Measurements from ENCODE around the gene USH2A.

USH2A gene

DNA sequence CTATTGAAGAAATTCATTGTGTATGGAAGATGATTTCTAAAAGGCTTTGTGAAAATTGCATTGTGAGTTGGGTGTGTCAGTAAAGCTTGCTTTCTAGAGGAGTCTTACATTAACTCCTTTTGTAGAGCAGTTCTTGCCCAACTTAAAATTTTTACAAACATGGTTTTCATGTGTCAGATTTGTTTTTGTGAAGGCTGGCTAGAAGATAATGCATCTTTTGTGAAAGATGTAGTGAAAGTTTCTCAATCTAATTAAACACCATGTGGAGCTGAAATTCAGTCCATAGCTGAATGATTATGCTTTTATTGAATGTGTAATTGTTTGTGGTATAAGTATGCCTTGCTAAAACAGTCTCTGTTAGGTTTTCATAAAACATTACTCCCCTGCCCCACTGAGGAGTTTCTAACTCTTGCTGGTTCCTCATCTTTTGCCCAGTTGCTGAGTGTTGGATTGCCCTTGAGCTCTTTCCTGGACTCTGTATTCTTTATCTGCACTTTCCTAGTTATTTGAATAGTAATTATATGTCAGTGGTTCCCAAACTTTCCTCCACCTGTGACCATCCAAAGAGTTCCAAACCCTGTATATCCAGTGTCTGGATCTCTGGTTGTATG is 818.1 kb downstream of the USH2A start:
- H4K20me1 ChIP-seq (ENCODE audit: low read depth, low read length) = no peaks in the 10 kb centered on the region
- H3K27ac ChIP-seq (ENCODE audit: low read depth, low read length) = no peak overlapping the region
- TF ChIP-seq, protein P1, sequence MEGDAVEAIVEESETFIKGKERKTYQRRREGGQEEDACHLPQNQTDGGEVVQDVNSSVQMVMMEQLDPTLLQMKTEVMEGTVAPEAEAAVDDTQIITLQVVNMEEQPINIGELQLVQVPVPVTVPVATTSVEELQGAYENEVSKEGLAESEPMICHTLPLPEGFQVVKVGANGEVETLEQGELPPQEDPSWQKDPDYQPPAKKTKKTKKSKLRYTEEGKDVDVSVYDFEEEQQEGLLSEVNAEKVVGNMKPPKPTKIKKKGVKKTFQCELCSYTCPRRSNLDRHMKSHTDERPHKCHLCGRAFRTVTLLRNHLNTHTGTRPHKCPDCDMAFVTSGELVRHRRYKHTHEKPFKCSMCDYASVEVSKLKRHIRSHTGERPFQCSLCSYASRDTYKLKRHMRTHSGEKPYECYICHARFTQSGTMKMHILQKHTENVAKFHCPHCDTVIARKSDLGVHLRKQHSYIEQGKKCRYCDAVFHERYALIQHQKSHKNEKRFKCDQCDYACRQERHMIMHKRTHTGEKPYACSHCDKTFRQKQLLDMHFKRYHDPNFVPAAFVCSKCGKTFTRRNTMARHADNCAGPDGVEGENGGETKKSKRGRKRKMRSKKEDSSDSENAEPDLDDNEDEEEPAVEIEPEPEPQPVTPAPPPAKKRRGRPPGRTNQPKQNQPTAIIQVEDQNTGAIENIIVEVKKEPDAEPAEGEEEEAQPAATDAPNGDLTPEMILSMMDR (IDR thresholded peaks at IDR 0.05; ENCODE audit: insufficient read depth, low read length, poor library complexity, severe bottlenecking) = no peak
- no peak for TF ChIP-seq EZH2phosphoT487 (conservative IDR thresholded peaks at IDR 0.05; ENCODE audit: low read length)
- H3F3A ChIP-seq (ENCODE audit: insufficient read depth) = no peaks in the 10 kb centered on the region
- no peaks in the 10 kb centered on the region for H3K9me2 ChIP-seq (replicated peaks; ENCODE audit: insufficient read depth, low read length)
- H3K9me3 ChIP-seq (ENCODE audit: insufficient read depth, low read length) = no peaks in the 10 kb centered on the region
- H3K4me2 ChIP-seq (ENCODE audit: low read depth, low read length, poor library complexity, severe bottlenecking) = no peak overlapping the region
- H3K79me2 ChIP-seq (ENCODE audit: insufficient read depth, low read length) = no peaks in the 10 kb centered on the region
- H3K27me3 ChIP-seq (ENCODE audit: low read length) = no peaks in the 10 kb centered on the region
- H3K9ac ChIP-seq (ENCODE audit: low read length) = no peak overlapping the region
- H3K4me3 ChIP-seq (ENCODE audit: insufficient read depth, low read length, poor library complexity, severe bottlenecking) = no peak overlapping the region
- no peaks in the 10 kb centered on the region for H3K36me3 ChIP-seq (ENCODE audit: low read length)
- H2AFZ ChIP-seq (ENCODE audit: low read depth, low read length, severe bottlenecking) = no peak overlapping the region

DNA sequence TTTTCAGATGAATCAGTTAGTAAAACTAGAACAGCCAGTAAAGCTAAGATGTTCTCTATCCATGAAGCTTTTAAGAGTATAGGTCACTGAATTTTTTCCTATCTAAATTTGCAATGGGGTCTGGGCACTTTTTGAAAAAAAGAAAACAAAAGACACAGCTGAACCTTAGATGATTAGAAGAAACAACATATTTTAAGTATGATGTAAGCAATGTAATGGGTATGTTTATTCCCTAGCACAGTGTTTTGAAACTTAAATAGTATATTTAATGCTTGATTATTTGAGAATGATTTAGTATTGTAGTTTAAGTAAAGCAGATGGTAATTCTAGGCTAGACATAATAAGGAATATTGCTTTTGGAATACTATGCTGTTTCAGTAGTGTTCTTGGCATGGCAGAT is 819.9 kb downstream of the USH2A start:
- Histone ChIP-seq H3K9me3 (ENCODE audit: insufficient read depth, low read length) (no peaks in the 10 kb centered on the region), H3K36me3 (ENCODE audit: low read length) (no peaks in the 10 kb centered on the region), H3K9ac (ENCODE audit: low read length) (no peak overlapping the region), H4K20me1 (ENCODE audit: low read depth, low read length) (no peaks in the 10 kb centered on the region), H3F3A (ENCODE audit: insufficient read depth) (no peaks in the 10 kb centered on the region), H3K4me2 (ENCODE audit: low read depth, low read length, poor library complexity, severe bottlenecking) (no peak overlapping the region), H2AFZ (ENCODE audit: low read depth, low read length, severe bottlenecking) (no peak overlapping the region), H3K79me2 (ENCODE audit: insufficient read depth, low read length) (no peaks in the 10 kb centered on the region), H3K9me2 (replicated peaks; ENCODE audit: insufficient read depth, low read length) (no peaks in the 10 kb centered on the region), H3K4me3 (ENCODE audit: insufficient read depth, low read length, poor library complexity, severe bottlenecking) (no peak overlapping the region), H3K27ac (ENCODE audit: low read depth, low read length) (no peak overlapping the region), H3K27me3 (ENCODE audit: low read length) (no peaks in the 10 kb centered on the region)
- TF ChIP-seq, protein P1 (IDR thresholded peaks at IDR 0.05; ENCODE audit: insufficient read depth, low read length, poor library complexity, severe bottlenecking) = no peak
- no peak for TF ChIP-seq EZH2phosphoT487 (conservative IDR thresholded peaks at IDR 0.05; ENCODE audit: low read length)

DNA sequence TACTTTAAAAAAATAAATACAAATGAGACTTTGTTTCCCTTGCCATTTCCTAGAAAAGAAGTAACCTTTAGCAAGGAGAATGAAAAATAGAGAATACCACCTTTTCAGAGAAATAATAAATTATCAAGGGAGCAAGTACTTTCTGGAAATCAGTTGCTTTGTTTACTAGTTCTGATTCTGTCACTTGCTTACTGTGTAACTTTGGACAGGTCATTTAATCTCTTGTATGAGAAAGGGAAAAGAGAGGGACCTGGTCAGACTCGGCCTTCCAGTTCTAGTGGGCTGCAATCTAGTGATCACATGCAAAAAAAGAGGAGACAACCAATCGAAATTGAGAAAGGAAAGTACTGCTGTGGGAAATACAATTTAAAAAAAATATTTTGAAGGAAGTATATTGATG is 822.0 kb downstream of the USH2A start:
- Histone ChIP-seq H3K36me3 (ENCODE audit: low read length) (no peaks in the 10 kb centered on the region), H3K9ac (ENCODE audit: low read length) (no peak overlapping the region), H3K27me3 (ENCODE audit: low read length) (no peaks in the 10 kb centered on the region), H4K20me1 (ENCODE audit: low read depth, low read length) (no peaks in the 10 kb centered on the region), H3K27ac (ENCODE audit: low read depth, low read length) (no peak overlapping the region), H3K9me3 (ENCODE audit: insufficient read depth, low read length) (no peaks in the 10 kb centered on the region), H3K4me2 (ENCODE audit: low read depth, low read length, poor library complexity, severe bottlenecking) (no peak overlapping the region), H3K4me3 (ENCODE audit: insufficient read depth, low read length, poor library complexity, severe bottlenecking) (no peak overlapping the region), H3F3A (ENCODE audit: insufficient read depth) (no peaks in the 10 kb centered on the region), H3K79me2 (ENCODE audit: insufficient read depth, low read length) (no peaks in the 10 kb centered on the region), H3K9me2 (replicated peaks; ENCODE audit: insufficient read depth, low read length) (no peaks in the 10 kb centered on the region), H2AFZ (ENCODE audit: low read depth, low read length, severe bottlenecking) (no peak overlapping the region)
- no peak for TF ChIP-seq EZH2phosphoT487 (conservative IDR thresholded peaks at IDR 0.05; ENCODE audit: low read length)
- TF ChIP-seq, protein P1 (IDR thresholded peaks at IDR 0.05; ENCODE audit: insufficient read depth, low read length, poor library complexity, severe bottlenecking) = no peak

Data from SU-DHL-6 (cell line).